Inflammatory macrophage treated with lipopolysaccharide for 4 hours (primary cell): ENCODE data around the gene DMRT3.
A peak's percentile ranks its signal among the peaks of the same experiment; 100 is the strongest.
"Not testable (repeated sequence)": the region's sequence is repeated elsewhere in the genome, so short reads cannot be mapped to it uniquely, and the experiment has no call there.

Experiments
- DNase-seq: peaks from one replicate; pipeline ENCODE4 v3.0.0-alpha.2; 2020

Gene DMRT3

GRCh38 chr9:971901-972500, 4.5 kb upstream of the DMRT3 start:
- DNase-seq = peak; percentile 35

GRCh38 chr9:972501-973294, 3.8 kb upstream of the DMRT3 start:
- DNase-seq = peak; percentile 11

GRCh38 chr9:973295-973834, 3.1 kb upstream of the DMRT3 start:
- DNase-seq = no peak

GRCh38 chr9:974031-974995, 2.1 kb upstream of the DMRT3 start:
- DNase-seq = no peak

GRCh38 chr9:974996-975739, 1.3 kb upstream of the DMRT3 start:
- no peak for DNase-seq

- DNase-seq = no peak
Measured at GRCh38 chr9:975740-976257, 656 bp upstream of the DMRT3 start.

GRCh38 chr9:976943-977837, 735 bp downstream of the DMRT3 start:
- no peak for DNase-seq

- no peak for DNase-seq
Measured at GRCh38 chr9:977838-978830, 1.7 kb downstream of the DMRT3 start.

- DNase-seq = no peak
Measured at GRCh38 chr9:979983-980382, 3.5 kb downstream of the DMRT3 start.

GRCh38 chr9:980640-981039, 4.2 kb downstream of the DMRT3 start:
- no peak for DNase-seq

GRCh38 chr9:981491-981898, 5.0 kb downstream of the DMRT3 start:
- DNase-seq = no peak

- DNase-seq = peak; percentile 43
Measured at GRCh38 chr9:982394-983230, 6.2 kb downstream of the DMRT3 start.

GRCh38 chr9:994005-994404, 17.6 kb downstream of the DMRT3 start:
- DNase-seq = peak; percentile 86

- no peak for DNase-seq
Measured at GRCh38 chr9:995192-995591, 18.7 kb downstream of the DMRT3 start.

GRCh38 chr9:995781-996180, 19.3 kb downstream of the DMRT3 start:
- DNase-seq = no peak

GRCh38 chr9:998299-999110, 22.1 kb downstream of the DMRT3 start:
- DNase-seq = not testable (repeated sequence)

- no peak for DNase-seq
Measured at GRCh38 chr9:1001838-1002237, 25.4 kb downstream of the DMRT3 start.

GRCh38 chr9:1002678-1003077, 26.2 kb downstream of the DMRT3 start:
- peak; percentile 8 for DNase-seq
